GM19351 (cell line): ENCODE results near the gene MYO10.
"Not testable (repeated sequence)": the region's sequence is repeated elsewhere in the genome, so short reads cannot be mapped to it uniquely, and the experiment has no call there.

ENCODE experiments used
- ATAC-seq: cut with Tn5 transposase; IDR thresholded peaks from one replicate; pipeline ENCODE4 v1.9.1; 2021; ENCODE audit warnings: mild to moderate bottlenecking, moderate library complexity; ENCODE audit not compliant: unreplicated experiment

MYO10 gene

GRCh38 chr5:16755641-16756040 is 180.4 kb downstream of the MYO10 start:
- no peak for ATAC-seq

DNA sequence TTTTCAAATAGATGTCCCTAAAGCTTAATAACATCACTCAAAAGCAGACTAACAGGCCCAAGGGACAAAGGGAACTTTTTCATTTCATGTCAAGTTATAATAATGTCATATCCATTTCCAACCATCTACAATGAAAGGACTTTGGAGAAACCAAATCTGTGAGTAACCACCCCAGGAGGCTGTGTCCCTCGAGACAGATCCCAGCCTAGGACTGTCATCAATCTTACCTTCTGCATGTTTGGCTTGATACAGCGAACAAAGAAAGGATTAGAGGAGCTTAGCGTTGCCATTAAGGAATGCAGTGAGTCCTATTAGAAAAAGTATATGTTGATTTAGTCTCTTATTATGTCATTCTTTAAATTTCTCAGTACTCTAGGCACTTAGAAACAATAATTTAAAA is 181.5 kb downstream of the MYO10 start:
- no peak for ATAC-seq

GRCh38 chr5:16754086-16754485 is 182.0 kb downstream of the MYO10 start:
- ATAC-seq, result no peak

GRCh38 chr5:16750445-16750844 is 185.6 kb downstream of the MYO10 start:
- ATAC-seq, result no peak

GRCh38 chr5:16749626-16750025 is 186.5 kb downstream of the MYO10 start:
- ATAC-seq, result no peak

- no peak for ATAC-seq
Measured at GRCh38 chr5:16744164-16744880, 191.8 kb downstream of the MYO10 start.

DNA sequence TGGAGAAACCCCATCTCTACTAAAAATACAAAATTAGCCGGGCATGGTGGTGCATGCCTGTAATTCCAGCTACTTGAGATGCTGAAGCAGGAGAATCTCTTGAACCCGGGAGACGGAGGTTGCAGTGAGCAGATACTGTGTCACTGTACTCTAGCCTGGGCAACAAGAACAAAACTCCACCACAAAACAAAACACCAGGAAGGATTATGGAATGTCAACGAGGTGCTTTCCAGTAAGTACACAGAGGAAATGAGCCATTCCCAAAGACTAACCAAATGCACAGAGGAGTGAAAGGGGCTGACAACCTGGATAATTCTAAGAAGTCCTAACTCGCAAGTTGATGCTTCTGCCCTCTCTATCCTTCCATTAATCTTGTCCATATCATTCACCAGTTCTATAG is 193.2 kb downstream of the MYO10 start:
- ATAC-seq, result no peak

- ATAC-seq, result no peak
Measured at GRCh38 chr5:16740811-16741392, 195.2 kb downstream of the MYO10 start.

DNA sequence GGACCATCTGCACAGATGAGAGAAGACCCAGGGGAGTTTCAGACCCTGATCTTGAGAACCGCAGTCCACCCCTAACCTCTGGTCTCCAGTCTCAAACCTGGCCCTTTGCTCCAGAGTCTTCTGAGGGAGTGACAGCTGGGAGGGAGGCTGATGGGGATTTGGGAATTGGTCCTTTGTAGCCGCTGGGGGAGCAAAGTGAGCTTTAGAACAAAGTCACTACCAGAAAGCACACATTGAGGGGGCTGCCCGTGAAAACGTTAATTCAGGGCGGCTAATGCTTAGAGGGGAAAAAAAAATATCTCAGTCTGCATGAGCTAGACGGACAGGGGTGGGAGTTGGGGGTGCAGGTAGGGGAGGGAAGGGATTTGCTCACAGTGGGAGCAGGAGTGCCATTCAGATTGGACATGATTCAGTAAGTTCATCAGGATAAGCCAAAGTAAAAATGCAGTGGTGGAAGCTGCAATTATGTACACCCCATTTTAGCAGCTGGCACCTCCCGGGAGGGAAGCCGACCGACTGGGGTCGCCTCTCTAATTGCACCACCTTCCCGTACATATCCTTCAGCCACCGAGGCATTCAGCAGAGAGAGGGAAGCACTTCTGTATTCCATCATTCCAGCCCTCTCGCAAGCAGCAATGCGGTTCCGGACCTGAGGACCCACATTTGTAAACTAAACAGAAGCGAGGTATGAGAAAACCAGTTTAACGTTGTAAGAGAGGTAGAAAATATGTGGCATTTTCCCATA is 195.8 kb downstream of the MYO10 start:
- ATAC-seq, result no peak

GRCh38 chr5:16738393-16738792 is 197.7 kb downstream of the MYO10 start:
- ATAC-seq, result not testable (repeated sequence)

- no peak for ATAC-seq
Measured at GRCh38 chr5:16737620-16738364, 198.3 kb downstream of the MYO10 start.

DNA sequence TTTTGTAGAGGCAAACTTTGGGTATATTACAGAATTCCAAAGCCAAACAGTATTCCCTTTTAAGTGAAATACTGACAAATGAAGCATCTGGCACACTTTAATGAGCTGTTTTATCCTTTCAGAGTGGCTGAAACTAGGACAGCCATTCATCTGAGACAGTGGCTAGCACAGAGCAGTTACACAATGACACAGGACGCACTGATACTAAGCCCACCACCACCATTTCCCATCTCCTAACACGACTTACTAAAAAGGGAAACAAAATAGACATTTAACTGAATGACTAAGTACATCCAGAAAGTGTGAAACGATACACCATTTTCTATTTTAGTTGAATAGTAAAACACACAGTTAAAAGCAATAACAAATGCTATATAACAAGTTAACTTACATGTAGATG is 198.9 kb downstream of the MYO10 start:
- ATAC-seq, result no peak

DNA sequence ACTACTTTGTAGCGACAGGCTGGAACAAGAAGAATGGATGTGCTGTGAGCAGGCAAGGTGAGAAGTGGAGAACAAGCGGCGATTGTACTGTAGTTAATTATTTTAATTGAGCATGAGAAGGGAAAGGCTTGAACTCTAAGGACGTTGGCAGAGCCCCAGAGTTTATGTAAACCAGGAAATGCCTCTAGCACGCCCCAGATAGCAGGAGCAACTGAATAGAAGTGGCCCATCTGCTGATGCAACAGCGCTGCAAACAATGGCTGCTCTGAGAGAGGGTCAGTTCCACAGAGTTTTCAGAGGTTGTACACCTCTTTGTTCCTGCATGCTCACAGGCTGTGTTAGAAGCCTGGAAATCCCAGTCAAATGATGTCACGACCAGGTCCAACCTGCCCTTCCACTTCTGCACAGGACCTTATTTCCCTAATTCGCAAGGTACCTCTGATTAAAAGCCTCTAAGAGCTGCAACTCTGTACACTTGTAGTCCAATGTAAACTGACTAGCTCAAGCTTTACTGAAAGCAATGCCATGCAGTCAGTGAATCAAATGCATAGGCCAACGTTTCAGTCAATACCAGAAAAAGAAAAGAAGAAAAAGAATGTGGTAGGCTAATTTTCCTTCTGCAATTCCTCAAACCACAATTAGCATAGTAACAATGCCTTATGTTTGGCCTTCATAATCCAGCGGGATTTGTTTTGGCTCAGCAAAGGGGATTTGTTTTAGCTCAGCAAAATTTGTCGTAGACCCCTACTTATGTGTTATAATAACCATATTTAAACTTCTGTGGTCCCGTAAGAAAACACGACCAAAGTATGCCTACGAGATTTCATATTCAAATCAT is 199.7 kb downstream of the MYO10 start:
- ATAC-seq, result no peak

DNA sequence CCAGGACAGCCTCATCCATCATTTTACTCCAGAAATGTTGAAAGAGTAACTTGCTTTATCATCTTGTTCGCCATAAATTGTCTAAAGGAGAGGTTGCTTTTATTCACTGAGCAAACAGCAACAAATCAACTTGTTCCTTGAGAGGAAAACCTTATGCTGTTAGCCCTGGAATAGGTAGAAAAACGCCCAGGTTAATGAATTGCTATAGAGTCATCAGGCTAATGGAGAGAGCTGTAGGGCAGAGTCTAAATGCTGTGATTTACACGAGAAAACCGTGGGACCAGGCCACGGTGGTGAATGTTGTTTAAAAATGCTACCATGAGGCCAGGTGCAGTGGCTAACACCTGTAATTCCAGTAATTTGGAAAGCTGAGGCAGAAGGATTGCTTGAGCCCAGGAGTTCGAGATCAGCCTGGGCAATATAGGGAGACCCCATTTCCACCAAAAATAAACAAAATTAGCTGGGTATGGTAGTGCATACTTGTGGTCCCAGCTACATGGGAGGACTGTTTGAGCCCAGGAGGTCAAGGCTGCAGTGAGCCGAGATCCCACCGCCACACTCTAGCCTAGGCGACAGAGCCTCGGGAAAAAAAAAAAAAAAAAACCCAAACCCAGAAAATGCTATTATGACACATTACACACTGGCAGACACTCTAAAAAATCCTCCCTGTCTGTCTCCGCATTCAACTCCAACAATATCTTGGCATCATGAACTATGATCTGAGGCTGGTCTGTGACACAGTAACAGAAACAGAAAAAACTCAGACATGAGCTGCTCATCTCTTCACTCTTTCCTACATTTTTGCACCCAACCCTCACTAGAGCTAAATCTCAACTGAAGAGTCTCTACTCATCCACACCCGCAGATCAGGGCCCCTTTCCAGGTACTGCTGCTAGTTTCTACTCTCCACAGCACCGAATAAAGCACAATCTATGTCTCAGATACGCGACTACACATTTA is 200.7 kb downstream of the MYO10 start:
- ATAC-seq, result no peak

GRCh38 chr5:16733331-16734006 is 202.6 kb downstream of the MYO10 start:
- ATAC-seq, result no peak

GRCh38 chr5:16732356-16732755 is 203.7 kb downstream of the MYO10 start:
- ATAC-seq, result no peak

DNA sequence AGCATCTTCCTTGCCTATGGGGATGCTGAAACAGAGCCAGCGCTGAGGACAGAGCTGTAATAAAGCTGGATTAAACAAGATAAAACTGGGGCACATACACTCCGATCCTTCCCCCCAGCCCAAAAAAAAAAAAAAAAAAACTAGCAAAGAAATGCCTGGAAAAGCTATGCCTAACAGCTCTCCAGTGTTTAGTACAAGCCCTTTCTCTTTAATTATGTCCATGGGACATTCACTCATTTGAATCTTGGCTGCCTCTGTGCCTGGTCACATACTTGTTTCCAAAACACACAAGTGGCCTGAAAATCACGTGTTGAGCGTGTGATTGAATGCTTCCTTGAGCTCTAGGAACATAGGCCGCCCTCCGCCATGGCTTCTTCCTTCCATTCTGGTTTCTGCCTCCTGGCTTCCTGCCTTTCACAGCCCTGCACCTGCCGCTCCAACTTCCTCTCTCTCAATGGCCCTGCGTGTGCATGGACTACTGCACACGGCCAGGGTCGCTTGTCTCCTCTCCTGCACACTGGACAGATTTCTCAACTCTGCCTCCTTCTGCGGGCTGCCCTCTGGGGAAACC is 208.2 kb downstream of the MYO10 start:
- no peak for ATAC-seq

- ATAC-seq, result no peak
Measured at GRCh38 chr5:16726538-16726946, 209.5 kb downstream of the MYO10 start.
